HepG2 (cell line): ENCODE results near the gene SOX5. TPM values are rescaled to one million over a fixed set of nuclear protein-coding genes. Genes with fewer than 3 reads are reported as not detected.

ENCODE experiments used
- ATAC-seq: fragments of 200-7000 bp; cut with Tn5 transposase; 3 replicates; pipeline ENCODE4 v1.9.1; 2020; ENCODE audit warnings: mild to moderate bottlenecking, moderate library complexity
- BruUV-seq: library from RNA; stranded (reverse); fragments of 400-500 nt; replicated peaks from 2 replicates; lab custom pipeline; 2021; lab: Mats Ljungman, UMichigan
- CTCF ChIA-PET: fragments of 300-600 bp; formaldehyde crosslinking; extraction: SDS; loops from one replicate; lab custom pipeline; 2021; ENCODE audit warnings: low total read pairs, inconsistent platforms, low intra/inter-chr PET ratio; lab: Yijun Ruan, JAX
- POLR2A ChIA-PET: fragments of 350-600 bp; sonication (Branson Sonifier 250); formaldehyde crosslinking; loops from one replicate; lab custom pipeline; 2020; ENCODE audit warnings: antibody characterized with exemption, inconsistent platforms; lab: Yijun Ruan, JAX
- DNase-seq: peaks from one replicate; pipeline ENCODE4 v3.0.0-alpha.2; 2015; ENCODE audit warnings: low spot score
- FAIRE-seq: peaks from 3 replicates; lab custom pipeline; 2011; peaks lifted over from hg19 to GRCh38; lab: Jason Lieb, UNC
- H2AFZ ChIP-seq: one replicate; pipeline ENCODE4 v1.6.1; 2011; ENCODE audit warnings: low read length, inconsistent platforms
- H3K27ac ChIP-seq: fragments of 300-600 bp; 3 replicates; pipeline ENCODE4 v1.8.0; 2011; ENCODE audit warnings: mixed run types, mild to moderate bottlenecking, mixed read lengths, low read length, inconsistent platforms; ENCODE audit not compliant: insufficient read depth; ENCODE audit errors: extremely low read length
- H3K27me3 ChIP-seq, 2 experiments: fragments of 200-600 bp in 1 of 2; 2 replicates in 1 of 2; 3 replicates in 1 of 2; pipeline versions ENCODE4 v1.6.0 to v1.8.0; 2011; ENCODE audit warnings: low read length in 2 of 2, mild to moderate bottlenecking in 2 of 2, moderate library complexity in 2 of 2, inconsistent platforms in 1 of 2; ENCODE audit not compliant: insufficient read depth in 2 of 2, control insufficient read depth in 1 of 2
- H3K36me3 ChIP-seq, 2 experiments: fragments of 200-600 bp in 1 of 2; replicated peaks in 1 of 2; 2 replicates in 1 of 2; 3 replicates in 1 of 2; pipeline versions ENCODE4 v1.5.1 to v1.8.0; 2011; ENCODE audit warnings: low read length in 2 of 2, inconsistent platforms in 1 of 2; ENCODE audit not compliant: insufficient read depth in 2 of 2, control insufficient read depth in 1 of 2
- H3K4me1 ChIP-seq: 2 replicates; pipeline ENCODE4 v1.5.1; 2012; ENCODE audit warnings: low read length, inconsistent platforms; ENCODE audit not compliant: insufficient read depth
- H3K4me2 ChIP-seq: 2 replicates; pipeline ENCODE4 v1.6.0; 2011; ENCODE audit warnings: low read depth, low read length, inconsistent platforms
- H3K4me3 ChIP-seq, 3 experiments: fragments of 200-600 bp in 1 of 3; sonication (generic), shearing (Covaris generic) in 1 of 3; replicated peaks in 1 of 3; 2 replicates each; pipeline ENCODE4 v1.5.1; 2011 to 2016; ENCODE audit warnings: low read length in 3 of 3, inconsistent platforms in 2 of 3, low read depth in 2 of 3, mild to moderate bottlenecking in 2 of 3, control low read depth in 1 of 3, mixed read lengths in 1 of 3; ENCODE audit not compliant: insufficient read depth in 1 of 3
- H3K79me2 ChIP-seq: one replicate; pipeline ENCODE4 v1.6.1; 2011; ENCODE audit warnings: low read length, inconsistent platforms; ENCODE audit not compliant: insufficient read depth
- H3K9ac ChIP-seq: 2 replicates; pipeline ENCODE4 v1.6.0; 2011; ENCODE audit warnings: mild to moderate bottlenecking, low read depth, low read length, inconsistent platforms; ENCODE audit not compliant: insufficient read depth
- H3K9me3 ChIP-seq: 2 replicates; pipeline ENCODE4 v1.5.1; 2012; ENCODE audit warnings: mild to moderate bottlenecking, low read length
- H4K20me1 ChIP-seq: 2 replicates; pipeline ENCODE4 v1.6.0; 2011; ENCODE audit warnings: inconsistent platforms, mild to moderate bottlenecking, low read length, moderate library complexity; ENCODE audit not compliant: insufficient read depth
- NCOA5 ChIP-seq: sonication (generic); formaldehyde crosslinking; IDR thresholded peaks from 2 replicates; pipeline ENCODE4 v1.4.0; 2020; ENCODE audit warnings: missing genetic modification reagents
- RARG ChIP-seq: sonication (generic); formaldehyde crosslinking; IDR thresholded peaks from 2 replicates; pipeline ENCODE4 v1.4.0; 2020; ENCODE audit warnings: low read depth, mild to moderate bottlenecking, missing genetic modification reagents
- SMAD3 ChIP-seq: sonication (generic); formaldehyde crosslinking; IDR thresholded peaks from 2 replicates; pipeline ENCODE4 v1.4.0; 2020; ENCODE audit warnings: missing genetic modification reagents
- ZNF180 ChIP-seq: sonication (generic); formaldehyde crosslinking; IDR thresholded peaks from 2 replicates; pipeline ENCODE4 v1.4.0; 2020; ENCODE audit warnings: low read depth, missing genetic modification reagents, borderline replicate concordance
- ZNF768 ChIP-seq: sonication (generic); formaldehyde crosslinking; IDR thresholded peaks from 2 replicates; pipeline ENCODE4 v1.4.0; 2020; ENCODE audit warnings: missing genetic modification reagents
- ZNF772 ChIP-seq: sonication (generic); formaldehyde crosslinking; IDR thresholded peaks from 2 replicates; pipeline ENCODE4 v1.5.0; 2020; ENCODE audit warnings: mild to moderate bottlenecking, missing genetic modification reagents
- WGBS: methylation state at CpG from one replicate; pipeline ENCODE4 v1.1.6; 2017; ENCODE audit warnings: low lambda C conversion rate; 5-methylcytosine and 5-hydroxymethylcytosine counted together
- in situ Hi-C: cut with HindIII; loops from 2 replicates; pipeline ENCODE4 v1.10.0; 2017; ENCODE audit warnings: low pct_unique_long_range_greater_than_20kb; ENCODE audit not compliant: extremely low pct_ligation_motif_present
- intact Hi-C: fragments of 100-400 bp; cut with micrococcal nuclease; formaldehyde crosslinking; loops from one replicate; pipeline ENCODE4 v1.10.0; 2022; ENCODE audit not compliant: unreplicated experiment
- polyA plus RNA-seq, 8 experiments: library from polyadenylated mRNA; depleted of rRNA in 3 of 8; stranded (reverse) in 7 of 8; unstranded in 1 of 8; fragments of >200 nt; fragmentation: Illumina TruSeq in 4 of 8; extraction: Trizol in 4 of 8; gene quantifications; 2 replicates each; pipeline versions ENCODE4 v1.2.1 to v1.2.3, GENCODE V29; 2011 to 2016; ENCODE audit warnings: low read depth in 4 of 8, missing spikeins in 1 of 8, mixed read lengths in 1 of 8; ENCODE audit not compliant: insufficient read depth in 1 of 8
- total RNA-seq, 5 experiments: library from RNA; depleted of rRNA; stranded (reverse); fragments of >200 nt; fragmentation: Illumina TruSeq; extraction: Trizol; gene quantifications; 2 replicates each; pipeline ENCODE4 v1.2.3, GENCODE V29; 2016; ENCODE audit warnings: low read depth in 1 of 5
- TF ChIP-seq, protein P1 (sequence below): IDR thresholded peaks from 2 replicates; pipeline ENCODE4 v1.6.1; 2012; ENCODE audit warnings: inconsistent platforms
- TF ChIP-seq, protein P2 (sequence below): sonication (generic); formaldehyde crosslinking; IDR thresholded peaks from 2 replicates; pipeline ENCODE4 v1.5.0; 2020; ENCODE audit warnings: mild to moderate bottlenecking, missing genetic modification reagents, borderline replicate concordance

SOX5 gene
- total and polyA plus RNA-seq, 2 of the 13 experiments (the other 11 are each of a cell fraction or from before 2014, with no cell fraction given): 18.5 to 76.4 TPM

DNA sequence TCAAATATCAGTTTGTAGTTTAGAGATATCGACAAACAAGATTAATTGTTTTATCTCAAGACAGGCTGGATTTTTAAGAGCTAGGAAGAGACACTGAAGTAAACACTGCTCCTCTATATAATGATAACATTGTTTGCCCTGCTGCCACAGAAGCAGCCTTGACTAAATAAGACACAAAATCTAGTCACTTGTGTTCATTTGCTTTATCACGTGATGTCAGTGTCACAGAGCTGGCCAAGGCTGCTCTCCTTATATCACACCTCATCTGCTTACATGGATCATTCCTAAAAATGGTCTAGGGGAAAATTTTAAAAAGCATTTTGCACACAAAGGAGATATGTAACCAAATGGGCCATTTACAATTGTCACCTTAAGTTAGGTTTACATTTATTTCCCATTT is 64.1 kb downstream of the SOX5 start:
- ChIA-PET POLR2A (no interaction called here), CTCF (no interaction called here)
- in situ Hi-C loops (no loop called here), intact Hi-C loops (no loop called here)
- 100% methylated on average over 2 of the region's 2 CpGs for whole genome bisulfite sequencing
- H3K4me3 ChIP-seq: no peak overlapping the region
- no peak for ATAC-seq
- H2AFZ ChIP-seq: no peak overlapping the region
- TF ChIP-seq ZNF768 (CRISPR knock-in tag) (no peak), SMAD3 (CRISPR knock-in tag) (no peak), ZNF180 (CRISPR knock-in tag) (no peak), RARG (CRISPR knock-in tag) (no peak), ZNF772 (CRISPR knock-in tag) (no peak), NCOA5 (CRISPR knock-in tag) (no peak)
- TF ChIP-seq, protein P1, sequence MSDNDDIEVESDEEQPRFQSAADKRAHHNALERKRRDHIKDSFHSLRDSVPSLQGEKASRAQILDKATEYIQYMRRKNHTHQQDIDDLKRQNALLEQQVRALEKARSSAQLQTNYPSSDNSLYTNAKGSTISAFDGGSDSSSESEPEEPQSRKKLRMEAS: no peak
- TF ChIP-seq, protein P2, sequence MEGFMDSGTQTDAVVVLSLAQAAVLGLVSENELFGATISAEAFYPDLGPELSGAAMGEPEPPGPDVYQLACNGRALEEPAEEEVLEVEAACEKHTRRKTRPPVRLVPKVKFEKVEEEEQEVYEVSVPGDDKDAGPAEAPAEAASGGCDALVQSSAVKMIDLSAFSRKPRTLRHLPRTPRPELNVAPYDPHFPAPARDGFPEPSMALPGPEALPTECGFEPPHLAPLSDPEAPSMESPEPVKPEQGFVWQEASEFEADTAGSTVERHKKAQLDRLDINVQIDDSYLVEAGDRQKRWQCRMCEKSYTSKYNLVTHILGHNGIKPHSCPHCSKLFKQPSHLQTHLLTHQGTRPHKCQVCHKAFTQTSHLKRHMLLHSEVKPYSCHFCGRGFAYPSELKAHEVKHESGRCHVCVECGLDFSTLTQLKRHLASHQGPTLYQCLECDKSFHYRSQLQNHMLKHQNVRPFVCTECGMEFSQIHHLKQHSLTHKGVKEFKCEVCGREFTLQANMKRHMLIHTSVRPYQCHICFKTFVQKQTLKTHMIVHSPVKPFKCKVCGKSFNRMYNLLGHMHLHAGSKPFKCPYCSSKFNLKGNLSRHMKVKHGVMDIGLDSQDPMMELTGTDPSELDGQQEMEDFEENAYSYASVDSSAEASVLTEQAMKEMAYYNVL (CRISPR knock-in tag): no peak
- H3K4me1 ChIP-seq: no peaks in the 10 kb centered on the region; the same call in 1 of the 2 replicates
- H3K9me3 ChIP-seq: no peaks in the 10 kb centered on the region
- FAIRE-seq: no peak
- no peak overlapping the region for H3K27ac ChIP-seq
- peaks cover 15% of the 10 kb centered on the region for H3K79me2 ChIP-seq
- BruUV-seq: no TSS peak
- no peaks in the 10 kb centered on the region; a peak in 1 of 5 replicates for H3K27me3 ChIP-seq
- H3K9ac ChIP-seq: no peak overlapping the region
- DNase-seq: no peak
- no peak overlapping the region for H3K4me2 ChIP-seq
- no peaks in the 10 kb centered on the region for H4K20me1 ChIP-seq
- H3K36me3 ChIP-seq: peaks cover 0 to 2% of the 10 kb centered on the region in 2 experiments; a peak in 3 of 5 replicates
